A549 (cell line): ENCODE results near the gene QSER1. TPM values are rescaled to one million over a fixed set of nuclear protein-coding genes. Genes with fewer than 3 reads are reported as not detected.

Experiments used
- ATAC-seq, 2 experiments: fragments of 200-7000 bp in 1 of 2; fragments of >200 bp in 1 of 2; cut with Nextera tagmentation in 1 of 2; cut with Tn5 transposase in 1 of 2; 3 replicates each; pipeline versions ENCODE4 v1.8.0 to v1.9.1; 2018 to 2020; ENCODE audit warnings: mild to moderate bottlenecking in 1 of 2, moderate library complexity in 1 of 2
- CTCF ChIA-PET: fragments of 300-600 bp; sonication (Branson Sonifier 250); formaldehyde crosslinking; extraction: SDS; loops from one replicate; lab custom pipeline; 2021; ENCODE audit warnings: antibody characterized with exemption, inconsistent platforms; lab: Yijun Ruan, JAX
- POLR2A ChIA-PET: fragments of 350-600 bp; formaldehyde crosslinking; extraction: SDS; loops from one replicate; lab custom pipeline; 2021; ENCODE audit warnings: antibody characterized with exemption, inconsistent platforms; lab: Yijun Ruan, JAX
- DNase-seq, 2 experiments: peaks; one replicate each; pipeline versions ENCODE4 v3.0.0 to v3.0.0-alpha.2; 2011 to 2016; ENCODE audit warnings: low read depth in 1 of 2, low spot score in 1 of 2
- FAIRE-seq: peaks from 2 replicates; lab custom pipeline; 2011; peaks lifted over from hg19 to GRCh38; lab: Jason Lieb, UNC
- H3K27ac ChIP-seq, 2 experiments: fragments of >200 bp; sonication (Bioruptor Twin); formaldehyde crosslinking; 3 replicates each; pipeline ENCODE4 v1.5.1; 2016 to 2017
- H3K4me1 ChIP-seq: fragments of >200 bp; sonication (Bioruptor Twin); formaldehyde crosslinking; 3 replicates; pipeline ENCODE4 v1.6.1; 2016
- H3K4me2 ChIP-seq: fragments of >200 bp; sonication (Bioruptor Twin); formaldehyde crosslinking; 3 replicates; pipeline ENCODE4 v1.6.1; 2016
- H3K4me3 ChIP-seq: fragments of >200 bp; sonication (Bioruptor Twin); formaldehyde crosslinking; 3 replicates; pipeline ENCODE4 v1.5.1; 2016
- H3K9me3 ChIP-seq: fragments of >200 bp; sonication (Bioruptor Twin); formaldehyde crosslinking; 3 replicates; pipeline ENCODE4 v1.6.1; 2016
- ATOH8 ChIP-seq: fragments of 250-450 bp; sonication (Bioruptor Pico); IDR thresholded peaks from 2 replicates; pipeline ENCODE4 v1.5.0; 2020; ENCODE audit warnings: low read depth, mild to moderate bottlenecking, moderate library complexity
- CBX8 ChIP-seq: fragments of 200-600 bp; sonication (generic); IDR thresholded peaks from 2 replicates; pipeline ENCODE4 v1.6.1; 2016
- CHD2 ChIP-seq: fragments of 150-350 bp; IDR thresholded peaks from 2 replicates; pipeline ENCODE4 v1.6.1; 2014; ENCODE audit warnings: low read length; ENCODE audit not compliant: partially characterized antibody
- FOSB ChIP-seq: fragments of 250-450 bp; sonication (Bioruptor Pico); IDR thresholded peaks from 2 replicates; pipeline ENCODE4 v1.5.0; 2020; ENCODE audit warnings: mild to moderate bottlenecking, moderate library complexity
- FOSL2 ChIP-seq, 2 experiments: fragments of 450-650 bp in 1 of 2; fragments of >200 bp in 1 of 2; sonication (Bioruptor Twin) in 1 of 2; formaldehyde crosslinking; IDR thresholded peaks; 2 replicates each; pipeline versions ENCODE4 v1.5.0 to v1.6.1; 2016 to 2020; ENCODE audit warnings: mild to moderate bottlenecking in 1 of 2, moderate library complexity in 1 of 2
- GATA3 ChIP-seq: IDR thresholded peaks from 2 replicates; pipeline ENCODE4 v1.6.1; 2012; ENCODE audit warnings: borderline replicate concordance
- HEYL ChIP-seq: fragments of 250-450 bp; sonication (Bioruptor Pico); IDR thresholded peaks from 2 replicates; pipeline ENCODE4 v1.8.0; 2021; ENCODE audit warnings: mild to moderate bottlenecking, moderate library complexity
- HOXA7 ChIP-seq: fragments of 250-450 bp; sonication (Bioruptor Pico); IDR thresholded peaks from 2 replicates; pipeline ENCODE4 v1.5.0; 2020; ENCODE audit warnings: mild to moderate bottlenecking, moderate library complexity
- JUN ChIP-seq, 2 experiments: fragments of >200 bp; sonication (Bioruptor Twin); formaldehyde crosslinking; IDR thresholded peaks; 2 replicates in 1 of 2; 3 replicates in 1 of 2; pipeline ENCODE4 v1.6.1; 2016 to 2017
- KDM5A ChIP-seq: fragments of 200-600 bp; sonication (generic); IDR thresholded peaks from 2 replicates; pipeline ENCODE4 v1.6.1; 2016; ENCODE audit warnings: antibody characterized with exemption, mild to moderate bottlenecking
- MYC ChIP-seq: IDR thresholded peaks from 2 replicates; pipeline ENCODE4 v1.6.1; 2012; ENCODE audit warnings: mild to moderate bottlenecking, inconsistent platforms, low read length, improper control_type of control experiment, borderline replicate concordance
- NFE2L2 ChIP-seq: fragments of 150-350 bp; conservative IDR thresholded peaks from 2 replicates; pipeline ENCODE4 v1.6.1; 2014; ENCODE audit warnings: low read length
- NPAS2 ChIP-seq: fragments of 250-450 bp; sonication (Bioruptor Pico); IDR thresholded peaks from 2 replicates; pipeline ENCODE4 v1.8.0; 2022; ENCODE audit warnings: mild to moderate bottlenecking, moderate library complexity, borderline replicate concordance
- PBX3 ChIP-seq: IDR thresholded peaks from 2 replicates; pipeline ENCODE4 v1.6.1; 2012
- PHF8 ChIP-seq: fragments of 200-600 bp; sonication (generic); IDR thresholded peaks from 2 replicates; pipeline ENCODE4 v1.6.1; 2016; ENCODE audit warnings: low read depth, mild to moderate bottlenecking, antibody characterized with exemption, moderate library complexity, borderline replicate concordance
- POLR2A ChIP-seq: IDR thresholded peaks from 2 replicates; pipeline ENCODE4 v1.6.1; 2012; ENCODE audit warnings: mild to moderate bottlenecking, low read length
- RAD21 ChIP-seq, 2 experiments: fragments of >200 bp in 1 of 2; sonication (Bioruptor Twin) in 1 of 2; formaldehyde crosslinking in 1 of 2; IDR thresholded peaks in 1 of 2; conservative IDR thresholded peaks in 1 of 2; 2 replicates in 1 of 2; 3 replicates in 1 of 2; pipeline ENCODE4 v1.6.1; 2012 to 2018; ENCODE audit warnings: inconsistent platforms in 1 of 2
- REST ChIP-seq: fragments of 200-600 bp; sonication (generic); IDR thresholded peaks from 2 replicates; pipeline ENCODE4 v1.6.1; 2016; ENCODE audit warnings: antibody characterized with exemption, mild to moderate bottlenecking, moderate library complexity
- RFX5 ChIP-seq: fragments of 450-650 bp; IDR thresholded peaks from 2 replicates; pipeline ENCODE4 v1.7.1; 2014; ENCODE audit warnings: antibody characterized with exemption, mild to moderate bottlenecking, moderate library complexity
- SMC3 ChIP-seq: fragments of >200 bp; sonication (Bioruptor Twin); formaldehyde crosslinking; IDR thresholded peaks from 3 replicates; pipeline ENCODE4 v1.6.1; 2018; ENCODE audit warnings: inconsistent platforms
- SREBF2 ChIP-seq: fragments of 450-650 bp; IDR thresholded peaks from 2 replicates; pipeline ENCODE4 v1.6.1; 2014; ENCODE audit warnings: mild to moderate bottlenecking, moderate library complexity
- ZC3H11A ChIP-seq: fragments of 450-650 bp; IDR thresholded peaks from 2 replicates; pipeline ENCODE4 v1.6.1; 2014; ENCODE audit warnings: antibody characterized with exemption, mild to moderate bottlenecking
- ZFP36 ChIP-seq: fragments of 450-650 bp; IDR thresholded peaks from 2 replicates; pipeline ENCODE4 v1.6.1; 2014; ENCODE audit warnings: borderline replicate concordance; ENCODE audit not compliant: partially characterized antibody
- ZSCAN20 ChIP-seq: fragments of 250-450 bp; sonication (Bioruptor Pico); IDR thresholded peaks from 2 replicates; pipeline ENCODE4 v1.8.0; 2022; ENCODE audit warnings: mild to moderate bottlenecking, moderate library complexity
- WGBS: methylation state at CpG from one replicate; pipeline ENCODE4 v1.1.6; 2017; ENCODE audit errors: missing lambda C conversion rate; 5-methylcytosine and 5-hydroxymethylcytosine counted together
- polyA plus RNA-seq, 4 experiments: library from polyadenylated mRNA; depleted of rRNA in 3 of 4; stranded (reverse); fragments of >200 nt; fragmentation: RNase III in 1 of 4; extraction: RNeasy Plus Mini Kit Qiagen cat#74134 plus additional on column Dnase treatment in 1 of 4; gene quantifications; 2 replicates in 3 of 4; 3 replicates in 1 of 4; pipeline ENCODE4 v1.2.3, GENCODE V29; 2011 to 2017

The QSER1 gene
- polyA plus RNA-seq, 2 of the 4 experiments (the other 2 are of a cell fraction), result 13.2 to 27.2 TPM

GRCh38 chr11:32939866-32940265, 47.3 kb downstream of the QSER1 start:
- no peaks in the 10 kb centered on the region for H3K4me1 ChIP-seq
- ChIA-PET POLR2A (interaction anchor here (0.9 kb wide), 1 partner anchor 222 kb away, joined by 3 read pairs; no protein-coding TSS in a partner anchor), CTCF (interaction anchor here (1.0 kb wide), 1 partner anchor 41 kb away, joined by 3 read pairs; no protein-coding TSS in a partner anchor)
- H3K9me3 ChIP-seq, result no peaks in the 10 kb centered on the region
- DNase-seq, result no peak
- no peak overlapping the region for H3K4me2 ChIP-seq
- H3K27ac ChIP-seq, result no peak overlapping the region
- FAIRE-seq, result no peak
- TF ChIP-seq HEYL (CRISPR knock-in tag), result no peak
- TF ChIP-seq ATOH8, result no peak
- TF ChIP-seq FOSB, result no peak
- TF ChIP-seq ZC3H11A, result no peak
- no peak for TF ChIP-seq RAD21 (conservative IDR thresholded peaks at IDR 0.05 in 1 of 2, IDR thresholded peaks at IDR 0.05 in 1 of 2)
- TF ChIP-seq NPAS2 (CRISPR knock-in tag), result no peak
- no peak for TF ChIP-seq PBX3
- TF ChIP-seq NFE2L2, result no peak
- TF ChIP-seq REST, result no peak
- no peak for TF ChIP-seq CBX8
- no peak for TF ChIP-seq HOXA7 (CRISPR knock-in tag)
- ATAC-seq, result no peak
- no peak overlapping the region for H3K4me3 ChIP-seq

- 83% methylated on average over 1 of the region's 1 CpG for WGBS
- TF ChIP-seq RFX5 (no peak), KDM5A (no peak)
- POLR2A ChIA-PET, result no interaction called here
Observed at GRCh38 chr11:32940865-32941264, 48.3 kb downstream of the QSER1 start.

GRCh38 chr11:32947978-32948377, 55.4 kb downstream of the QSER1 start:
- no peaks in the 10 kb centered on the region for H3K4me1 ChIP-seq
- DNase-seq, result no peak
- TF ChIP-seq CHD2 (no peak), JUN (IDR thresholded peaks at IDR 0.05) (no peak), GATA3 (no peak), MYC (no peak), POLR2A (no peak), SREBF2 (no peak), ZFP36 (no peak), FOSL2 (IDR thresholded peaks at IDR 0.05) (no peak), FOSL2 (CRISPR knock-in tag; IDR thresholded peaks at IDR 0.05) (no peak), PHF8 (no peak), ZSCAN20 (no peak), SMC3 (no peak)
- FAIRE-seq, result peak; percentile 23
- H3K4me2 ChIP-seq, result no peak overlapping the region
- no peak overlapping the region for H3K4me3 ChIP-seq
- ChIA-PET POLR2A (no interaction called here), CTCF (interaction anchor here (0.6 to 0.7 kb wide), 2 partner anchors 118 to 318 kb away, joined by 3 read pairs; no protein-coding TSS in a partner anchor)
- no peak overlapping the region for H3K27ac ChIP-seq
- no peak for ATAC-seq
- no peaks in the 10 kb centered on the region for H3K9me3 ChIP-seq
- WGBS, result 79% methylated on average over 2 of the region's 2 CpGs

More at GRCh38 chr11:32940865-32941264, 48.3 kb downstream of the QSER1 start:
- H3K9me3 ChIP-seq, result no peaks in the 10 kb centered on the region
- no peak overlapping the region for H3K4me3 ChIP-seq
- no peak overlapping the region for H3K27ac ChIP-seq
- ATAC-seq (no peak), FAIRE-seq (no peak), DNase-seq (no peak)
- H3K4me1 ChIP-seq, result no peaks in the 10 kb centered on the region
- CTCF ChIA-PET, result interaction anchor here (1.0 kb wide), 1 partner anchor 40 kb away, joined by 3 read pairs; no protein-coding TSS in a partner anchor
- H3K4me2 ChIP-seq, result no peak overlapping the region
